Cardiac muscle cell (in vitro differentiated cells and primary cell): ENCODE data around the gene MED12L. TPM values are rescaled to one million over a fixed set of nuclear protein-coding genes. Genes with fewer than 3 reads are reported as not detected.

ENCODE experiments used
- DNase-seq, 2 donors: peaks; one replicate each; pipeline versions ENCODE4 v3.0.0 to v3.0.0-alpha.2; 2010 to 2017; ENCODE audit warnings: low read depth in 1 of 2, low spot score in 1 of 2
- H3K27ac ChIP-seq: fragments of 200-600 bp; sonication (generic); 2 replicates; pipeline ENCODE4 v1.5.1; 2016
- H3K27me3 ChIP-seq: fragments of 200-600 bp; sonication (generic); 2 replicates; pipeline ENCODE4 v1.6.0; 2016; ENCODE audit warnings: control low read depth
- H3K36me3 ChIP-seq: fragments of 200-600 bp; sonication (generic); 2 replicates; pipeline ENCODE4 v1.5.1; 2016; ENCODE audit warnings: control low read depth
- H3K4me1 ChIP-seq: fragments of 200-600 bp; sonication (generic); 2 replicates; pipeline ENCODE4 v1.8.1; 2017; ENCODE audit warnings: low read depth, mild to moderate bottlenecking, mixed run types
- H3K4me3 ChIP-seq: fragments of 200-600 bp; sonication (generic); 2 replicates; pipeline ENCODE4 v1.5.1; 2016; ENCODE audit warnings: mild to moderate bottlenecking
- H3K9me3 ChIP-seq: fragments of 200-600 bp; sonication (generic); 2 replicates; pipeline ENCODE4 v1.5.1; 2017; ENCODE audit warnings: low read depth, mild to moderate bottlenecking, control low read depth
- polyA plus RNA-seq: library from polyadenylated mRNA; unstranded; fragments of >200 nt; fragmentation: Nextera tagmentation; extraction: Ambion mirVana; gene quantifications from 2 replicates; pipeline ENCODE4 v1.2.1, GENCODE V29; 2016
- total RNA-seq: library from RNA; depleted of rRNA; stranded (reverse); fragments of >200 nt; gene quantifications from 2 replicates; pipeline ENCODE4 v1.2.3, GENCODE V29; 2016
- TF ChIP-seq, protein P1 (sequence below): IDR thresholded peaks from 2 replicates; pipeline ENCODE4 v1.5.1; 2012; ENCODE audit warnings: low read depth, mild to moderate bottlenecking, low read length

Gene MED12L
- total and polyA plus RNA-seq, 2 experiments from 2014 or later: 1.9 to 6.9 TPM

DNA sequence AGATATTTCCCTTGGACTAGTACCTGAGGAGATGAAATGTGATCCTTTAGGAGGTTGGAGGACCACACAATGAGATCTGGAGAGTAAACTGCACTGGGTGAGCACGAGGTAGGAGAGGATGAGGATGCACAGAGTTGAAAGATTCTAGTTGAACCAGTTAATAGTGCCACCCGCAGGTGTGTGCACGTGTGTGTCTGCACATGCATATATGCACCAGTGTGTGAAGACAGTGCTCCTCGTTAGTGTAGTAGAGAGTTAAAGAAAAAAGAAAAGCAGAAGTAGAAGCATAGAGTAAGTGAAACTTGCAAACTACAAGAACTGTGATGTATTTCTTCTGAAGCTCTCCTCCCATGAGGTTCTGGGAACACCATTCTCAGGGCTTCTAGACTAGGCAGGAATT is 8.4 kb downstream of the MED12L start:
- H3K36me3 ChIP-seq: no peaks in the 10 kb centered on the region
- no peak overlapping the region for H3K27ac ChIP-seq
- TF ChIP-seq, protein P1, sequence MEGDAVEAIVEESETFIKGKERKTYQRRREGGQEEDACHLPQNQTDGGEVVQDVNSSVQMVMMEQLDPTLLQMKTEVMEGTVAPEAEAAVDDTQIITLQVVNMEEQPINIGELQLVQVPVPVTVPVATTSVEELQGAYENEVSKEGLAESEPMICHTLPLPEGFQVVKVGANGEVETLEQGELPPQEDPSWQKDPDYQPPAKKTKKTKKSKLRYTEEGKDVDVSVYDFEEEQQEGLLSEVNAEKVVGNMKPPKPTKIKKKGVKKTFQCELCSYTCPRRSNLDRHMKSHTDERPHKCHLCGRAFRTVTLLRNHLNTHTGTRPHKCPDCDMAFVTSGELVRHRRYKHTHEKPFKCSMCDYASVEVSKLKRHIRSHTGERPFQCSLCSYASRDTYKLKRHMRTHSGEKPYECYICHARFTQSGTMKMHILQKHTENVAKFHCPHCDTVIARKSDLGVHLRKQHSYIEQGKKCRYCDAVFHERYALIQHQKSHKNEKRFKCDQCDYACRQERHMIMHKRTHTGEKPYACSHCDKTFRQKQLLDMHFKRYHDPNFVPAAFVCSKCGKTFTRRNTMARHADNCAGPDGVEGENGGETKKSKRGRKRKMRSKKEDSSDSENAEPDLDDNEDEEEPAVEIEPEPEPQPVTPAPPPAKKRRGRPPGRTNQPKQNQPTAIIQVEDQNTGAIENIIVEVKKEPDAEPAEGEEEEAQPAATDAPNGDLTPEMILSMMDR: no peak
- H3K9me3 ChIP-seq: no peaks in the 10 kb centered on the region
- H3K4me3 ChIP-seq: no peak overlapping the region
- no peak for DNase-seq
- H3K4me1 ChIP-seq: peaks cover 21% of the 10 kb centered on the region
- H3K27me3 ChIP-seq: no peaks in the 10 kb centered on the region

DNA sequence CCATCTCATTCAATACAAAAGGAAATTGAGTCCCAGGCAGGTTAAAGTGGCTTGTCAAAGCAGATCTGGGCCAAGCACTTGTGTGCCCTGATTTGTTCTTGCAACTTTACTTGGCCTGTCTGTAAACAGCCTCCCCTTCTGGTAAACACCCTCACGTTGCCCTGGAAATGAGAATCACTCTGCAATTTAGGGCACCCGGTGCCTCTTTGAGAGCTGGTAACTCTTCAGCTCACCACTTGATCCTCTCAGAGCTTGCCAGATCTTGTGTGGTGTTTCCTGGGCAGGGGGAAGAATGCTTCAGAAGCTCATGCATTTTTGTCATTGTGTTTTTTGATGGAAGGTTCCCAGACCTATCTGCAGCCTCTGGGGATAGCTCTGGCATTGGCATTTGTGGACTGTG is 11.3 kb downstream of the MED12L start:
- Histone ChIP-seq H3K9me3 (no peaks in the 10 kb centered on the region), H3K4me1 (peaks cover 31% of the 10 kb centered on the region), H3K4me3 (no peak overlapping the region), H3K27me3 (no peaks in the 10 kb centered on the region), H3K27ac (peak overlapping the region; percentile 35), H3K36me3 (no peaks in the 10 kb centered on the region)
- peak in 1 of 2 donors; percentile 24 for DNase-seq
- TF ChIP-seq, protein P1: no peak

DNA sequence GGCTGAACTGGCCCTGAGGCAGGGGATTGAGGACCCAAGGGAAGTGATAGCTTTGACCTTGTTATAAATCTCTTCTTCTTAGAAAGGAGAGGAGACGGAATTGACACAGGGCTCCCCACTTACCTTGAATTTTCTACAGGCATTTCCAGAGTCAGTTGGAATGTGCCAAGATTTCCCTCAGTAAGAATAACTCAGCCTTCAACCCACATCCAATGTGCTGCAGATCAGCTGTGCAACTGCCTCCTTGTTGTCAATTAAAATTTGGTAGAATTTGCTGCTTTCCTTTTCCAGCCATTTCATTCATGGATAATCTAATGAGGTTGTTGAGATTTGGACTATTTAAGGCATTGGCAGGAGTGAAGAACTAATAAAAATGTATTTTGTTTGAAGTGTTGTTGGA is 14.6 kb downstream of the MED12L start:
- Histone ChIP-seq H3K36me3 (no peaks in the 10 kb centered on the region), H3K27ac (no peak overlapping the region), H3K27me3 (no peaks in the 10 kb centered on the region), H3K9me3 (no peaks in the 10 kb centered on the region), H3K4me1 (peaks cover 36% of the 10 kb centered on the region), H3K4me3 (no peak overlapping the region)
- TF ChIP-seq, protein P1: no peak
- DNase-seq: no peak

DNA sequence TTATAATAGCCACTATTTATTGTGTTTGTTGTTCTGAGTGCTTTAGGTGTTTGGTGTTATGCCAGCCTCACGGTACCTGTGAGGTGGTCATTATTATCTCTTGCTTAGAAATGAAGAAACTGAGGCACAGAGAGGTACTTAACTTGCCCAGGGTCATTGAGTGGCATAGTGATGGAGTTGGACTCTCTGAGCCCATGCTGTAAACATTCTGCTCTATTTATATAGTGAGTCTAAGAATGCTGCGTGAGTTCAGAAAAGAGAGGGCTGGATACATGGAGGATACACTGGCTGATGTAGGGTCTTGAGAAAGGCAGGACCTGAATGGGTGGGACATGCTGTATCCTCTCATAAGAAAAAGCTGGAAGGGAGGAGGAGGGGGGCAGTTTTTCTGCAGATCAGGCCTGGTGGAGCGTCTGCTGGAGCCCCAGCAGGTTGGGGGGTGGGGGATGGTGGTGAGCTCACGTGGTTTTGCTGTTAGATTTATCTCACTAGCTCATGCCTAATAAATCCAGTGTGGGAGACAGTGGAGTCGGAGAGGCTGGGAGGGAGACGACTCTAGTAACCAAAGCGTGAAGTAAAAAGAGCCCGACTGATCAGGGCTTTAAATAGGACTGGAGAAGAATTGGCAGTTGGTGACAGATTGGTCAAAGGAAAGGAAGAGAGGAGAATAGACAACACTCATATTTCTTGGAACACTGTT is 16.0 kb downstream of the MED12L start:
- H3K4me3 ChIP-seq: no peak overlapping the region
- peak overlapping the region; percentile 22 for H3K27ac ChIP-seq
- no peaks in the 10 kb centered on the region for H3K36me3 ChIP-seq

DNA sequence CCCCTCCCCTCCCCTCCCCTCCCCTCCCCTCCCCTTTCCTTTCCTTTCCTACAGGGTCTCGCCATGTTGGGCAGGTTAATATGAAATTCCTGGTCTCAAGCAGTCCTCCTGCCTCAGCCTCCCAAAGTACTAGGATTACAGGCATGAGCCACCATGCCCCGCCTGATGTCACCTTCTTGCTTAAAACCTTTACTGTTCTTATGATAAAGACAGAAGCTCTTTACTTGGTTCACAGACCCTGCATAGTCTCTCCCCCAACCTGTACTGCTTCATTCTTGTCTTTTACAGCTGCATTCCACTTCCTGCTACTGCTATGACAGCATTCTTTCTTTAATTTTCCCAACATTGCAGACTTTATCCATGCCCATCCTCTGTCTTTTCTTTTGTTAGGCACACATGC is 20.8 kb downstream of the MED12L start:
- Histone ChIP-seq H3K27ac (no peak overlapping the region), H3K27me3 (no peaks in the 10 kb centered on the region), H3K4me3 (no peak overlapping the region), H3K9me3 (no peaks in the 10 kb centered on the region), H3K4me1 (peaks cover 23% of the 10 kb centered on the region), H3K36me3 (no peaks in the 10 kb centered on the region)
- TF ChIP-seq, protein P1: no peak
- no peak for DNase-seq

More for the DNA sequence above, 16.0 kb downstream of the MED12L start:
- H3K9me3 ChIP-seq: no peaks in the 10 kb centered on the region
- no peaks in the 10 kb centered on the region for H3K27me3 ChIP-seq
- peaks cover 28% of the 10 kb centered on the region for H3K4me1 ChIP-seq
- TF ChIP-seq, protein P1: no peak
- DNase-seq: peak in 1 of 2 donors; percentile 17
